ENCODE results near the gene SMYD2.

DNA sequence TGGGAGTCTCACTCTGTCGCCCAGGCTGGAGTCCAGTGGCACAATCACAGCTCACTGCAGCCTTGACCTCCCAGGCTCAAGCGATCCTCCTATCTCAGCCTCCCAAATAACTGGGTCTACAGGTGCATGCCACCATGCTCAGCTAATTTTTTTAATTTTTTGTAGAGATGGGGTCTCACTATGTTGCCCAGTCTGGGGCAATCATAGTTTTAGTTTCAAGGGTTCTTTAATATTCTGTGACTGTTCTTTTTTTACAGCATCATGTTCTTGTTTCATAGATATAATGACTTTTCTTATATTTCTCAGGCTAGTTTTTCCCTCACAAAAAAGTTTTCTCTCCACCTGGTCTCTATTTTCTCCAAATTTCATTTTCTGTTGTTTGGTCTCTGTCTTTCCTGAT lies 25.4 kb upstream of the SMYD2 start:
- no peak for TF ChIP-seq POLR2AphosphoS5 (IDR thresholded peaks at IDR 0.05; ENCODE audit: low read depth, low read length)
- no peak for TF ChIP-seq SIN3A (IDR thresholded peaks at IDR 0.05; ENCODE audit: borderline replicate concordance, insufficient read depth, low read length)
- TF ChIP-seq, protein P1, sequence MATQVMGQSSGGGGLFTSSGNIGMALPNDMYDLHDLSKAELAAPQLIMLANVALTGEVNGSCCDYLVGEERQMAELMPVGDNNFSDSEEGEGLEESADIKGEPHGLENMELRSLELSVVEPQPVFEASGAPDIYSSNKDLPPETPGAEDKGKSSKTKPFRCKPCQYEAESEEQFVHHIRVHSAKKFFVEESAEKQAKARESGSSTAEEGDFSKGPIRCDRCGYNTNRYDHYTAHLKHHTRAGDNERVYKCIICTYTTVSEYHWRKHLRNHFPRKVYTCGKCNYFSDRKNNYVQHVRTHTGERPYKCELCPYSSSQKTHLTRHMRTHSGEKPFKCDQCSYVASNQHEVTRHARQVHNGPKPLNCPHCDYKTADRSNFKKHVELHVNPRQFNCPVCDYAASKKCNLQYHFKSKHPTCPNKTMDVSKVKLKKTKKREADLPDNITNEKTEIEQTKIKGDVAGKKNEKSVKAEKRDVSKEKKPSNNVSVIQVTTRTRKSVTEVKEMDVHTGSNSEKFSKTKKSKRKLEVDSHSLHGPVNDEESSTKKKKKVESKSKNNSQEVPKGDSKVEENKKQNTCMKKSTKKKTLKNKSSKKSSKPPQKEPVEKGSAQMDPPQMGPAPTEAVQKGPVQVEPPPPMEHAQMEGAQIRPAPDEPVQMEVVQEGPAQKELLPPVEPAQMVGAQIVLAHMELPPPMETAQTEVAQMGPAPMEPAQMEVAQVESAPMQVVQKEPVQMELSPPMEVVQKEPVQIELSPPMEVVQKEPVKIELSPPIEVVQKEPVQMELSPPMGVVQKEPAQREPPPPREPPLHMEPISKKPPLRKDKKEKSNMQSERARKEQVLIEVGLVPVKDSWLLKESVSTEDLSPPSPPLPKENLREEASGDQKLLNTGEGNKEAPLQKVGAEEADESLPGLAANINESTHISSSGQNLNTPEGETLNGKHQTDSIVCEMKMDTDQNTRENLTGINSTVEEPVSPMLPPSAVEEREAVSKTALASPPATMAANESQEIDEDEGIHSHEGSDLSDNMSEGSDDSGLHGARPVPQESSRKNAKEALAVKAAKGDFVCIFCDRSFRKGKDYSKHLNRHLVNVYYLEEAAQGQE (IDR thresholded peaks at IDR 0.05; ENCODE audit: insufficient read depth in 1 of 2, low read depth in 2 of 2, low read length in 2 of 2) = no peak
